ENCODE data around the gene CGREF1. TPM values are rescaled to one million over a fixed set of nuclear protein-coding genes. Genes with fewer than 3 reads are reported as not detected.

CGREF1 gene
- total RNA-seq, 1 experiment from 2014 or later: 0.84 TPM

Other genes with a start within 250 kb of the CGREF1 start
- gene MAPRE3, start 148.5 kb downstream of the CGREF1 start, total RNA-seq (2014; rRNA removed; shearing (Covaris generic)): 0.57 and 7.1 TPM in 2 replicates
- 88.6 and 98.5 TPM in 2 replicates for gene TMEM214, start 86.2 kb downstream of the CGREF1 start, total RNA-seq (2014; rRNA removed; shearing (Covaris generic))
- gene AGBL5, start 67.5 kb downstream of the CGREF1 start, total RNA-seq (2014; rRNA removed; shearing (Covaris generic)): 25.8 and 26.0 TPM in 2 replicates
- gene OST4, start 47.5 kb downstream of the CGREF1 start, total RNA-seq (2014; rRNA removed; shearing (Covaris generic)): 247 and 491 TPM in 2 replicates
- 0.17 TPM in 1 of 2 replicates, not detected in the other for gene EMILIN1, start 40.5 kb downstream of the CGREF1 start, total RNA-seq (2014; rRNA removed; shearing (Covaris generic))
- gene KHK, start 32.4 kb downstream of the CGREF1 start, total RNA-seq (2014; rRNA removed; shearing (Covaris generic)): 0.34 and 0.37 TPM in 2 replicates
- 0.12 TPM in 1 of 2 replicates, not detected in the other for gene ABHD1, start 4.7 kb upstream of the CGREF1 start, total RNA-seq (2014; rRNA removed; shearing (Covaris generic))
- gene PREB, start 15.5 kb upstream of the CGREF1 start, total RNA-seq (2014; rRNA removed; shearing (Covaris generic)): 64.9 and 74.8 TPM in 2 replicates
- not detected in 2 replicates for gene PRR30, start 20.3 kb upstream of the CGREF1 start, total RNA-seq (2014; rRNA removed; shearing (Covaris generic))
- not detected in 2 replicates for gene TCF23, start 29.9 kb upstream of the CGREF1 start, total RNA-seq (2014; rRNA removed; shearing (Covaris generic))
- 334 and 404 TPM in 2 replicates for gene ATRAID, start 92.9 kb upstream of the CGREF1 start, total RNA-seq (2014; rRNA removed; shearing (Covaris generic))
- gene SLC5A6, start 93.1 kb upstream of the CGREF1 start, total RNA-seq (2014; rRNA removed; shearing (Covaris generic)): 16.3 and 23.3 TPM in 2 replicates
- 12.6 and 17.1 TPM in 2 replicates for gene CAD, start 98.2 kb upstream of the CGREF1 start, total RNA-seq (2014; rRNA removed; shearing (Covaris generic))
- gene SLC30A3, start 143.9 kb upstream of the CGREF1 start, total RNA-seq (2014; rRNA removed; shearing (Covaris generic)): not detected in 2 replicates
- not detected in 2 replicates for gene DNAJC5G, start 156.3 kb upstream of the CGREF1 start, total RNA-seq (2014; rRNA removed; shearing (Covaris generic))
- 0.05 TPM in 1 of 2 replicates, not detected in the other for gene TRIM54, start 163.3 kb upstream of the CGREF1 start, total RNA-seq (2014; rRNA removed; shearing (Covaris generic))
- 1.6 and 3.0 TPM in 2 replicates for gene UCN, start 189.3 kb upstream of the CGREF1 start, total RNA-seq (2014; rRNA removed; shearing (Covaris generic))
- gene MPV17, start 204.0 kb upstream of the CGREF1 start, total RNA-seq (2014; rRNA removed; shearing (Covaris generic)): 92.5 and 95.2 TPM in 2 replicates
- 32.3 and 34.0 TPM in 2 replicates for gene GTF3C2, start 237.6 kb upstream of the CGREF1 start, total RNA-seq (2014; rRNA removed; shearing (Covaris generic))

All from M059J (cell line).